ENCODE data around the gene METTL26. TPM values are rescaled to one million over a fixed set of nuclear protein-coding genes. Genes with fewer than 3 reads are reported as not detected.
A peak's percentile ranks its signal among the peaks of the same experiment; 100 is the strongest.

The METTL26 gene
- total and polyA plus RNA-seq, 9 of the 15 experiments (the other 6 are each of a cell fraction or from before 2014, with no cell fraction given), result 7.3 to 262 (median 80.9) TPM

- peak; percentile 73 to 85 for TF ChIP-seq MNT (conservative IDR thresholded peaks at IDR 0.05)
- TF ChIP-seq SAFB (IDR thresholded peaks at IDR 0.05; ENCODE audit: borderline replicate concordance, low read depth, low read length), result peak; percentile 98
- TF ChIP-seq KDM5B (IDR thresholded peaks at IDR 0.05; ENCODE audit: insufficient replicate concordance, low read depth, low read length), result peak; percentile 54
- peak; percentile 96 for TF ChIP-seq ZNF740 (CRISPR knock-in tag; IDR thresholded peaks at IDR 0.05)
- peak in 1 of 2 experiments; percentile 81; a peak in 2 of 4 replicates for TF ChIP-seq ZNF740 (tag; IDR thresholded peaks at IDR 0.05)
- TF ChIP-seq ARNT (IDR thresholded peaks at IDR 0.05), result 0 out of 4 replicates have a peak, but pooled peaks of 1 of the 2 experiments have one; percentile 36
- TF ChIP-seq PCBP1 (IDR thresholded peaks at IDR 0.05; ENCODE audit: low read depth, low read length, poor library complexity, severe bottlenecking), result peak; percentile 68
- TF ChIP-seq ID3 (CRISPR knock-in tag; IDR thresholded peaks at IDR 0.05), result no peak
- 0 out of 2 replicates have a peak, but pooled peaks have one; percentile 33 for TF ChIP-seq ID3 (tag; IDR thresholded peaks at IDR 0.05)
- peak; percentile 50 for TF ChIP-seq CHD1 (IDR thresholded peaks at IDR 0.05; ENCODE audit: low read length)
- TF ChIP-seq CTCF (IDR thresholded peaks at IDR 0.05 in 2 of 3, conservative IDR thresholded peaks at IDR 0.05 in 1 of 3; ENCODE audit: insufficient read depth in 2 of 3, low read depth in 1 of 3, low read length in 3 of 3), result peak in 2 of 3 experiments; percentile 17 to 38; a peak in 2 of 6 replicates
- TF ChIP-seq FOXM1 (IDR thresholded peaks at IDR 0.05; ENCODE audit: low read depth), result no peak
- 0 out of 2 replicates have a peak, but pooled peaks have one; percentile 43 for TF ChIP-seq FOXM1 (CRISPR knock-in tag; IDR thresholded peaks at IDR 0.05; ENCODE audit: low read depth)
- 0 out of 2 replicates have a peak, but pooled peaks have one; percentile 6 for TF ChIP-seq MYC (IDR thresholded peaks at IDR 0.05; ENCODE audit: low read depth, low read length)
- peak; percentile 79; the same call in 1 of the 2 replicates for TF ChIP-seq MYC (CRISPR knock-in tag; IDR thresholded peaks at IDR 0.05; ENCODE audit: borderline replicate concordance, low read depth)
- TF ChIP-seq HES1 (IDR thresholded peaks at IDR 0.05; ENCODE audit: low read depth), result peak; percentile 58; the same call in 1 of the 2 replicates
- TF ChIP-seq ZNF217 (CRISPR knock-in tag; IDR thresholded peaks at IDR 0.05), result no peak
- TF ChIP-seq MAZ (CRISPR knock-in tag; conservative IDR thresholded peaks at IDR 0.05 in 1 of 2, IDR thresholded peaks at IDR 0.05 in 1 of 2), result peak; percentile 76 to 87
- no peak for TF ChIP-seq CREM (IDR thresholded peaks at IDR 0.05; ENCODE audit: low read depth)
These were observed 39.1 kb upstream of the METTL26 start, which contains the start of gene RHBDL1 (continued) for GRCh38 chr16:674968-675883.
